GM21825 (cell line): ENCODE measurements around the gene STK38.

Experiments
- ATAC-seq: cut with Tn5 transposase; IDR thresholded peaks from one replicate; pipeline ENCODE4 v1.9.1; 2021; ENCODE audit warnings: mild to moderate bottlenecking, moderate library complexity; ENCODE audit not compliant: unreplicated experiment

Gene STK38

GRCh38 chr6:36524871-36525270 is 22.4 kb downstream of the STK38 start:
- no peak for ATAC-seq

- ATAC-seq, result no peak
Measured at GRCh38 chr6:36523936-36524499, 23.3 kb downstream of the STK38 start.

GRCh38 chr6:36523451-36523850 is 23.8 kb downstream of the STK38 start:
- no peak for ATAC-seq

GRCh38 chr6:36519352-36519751 is 27.9 kb downstream of the STK38 start:
- ATAC-seq, result no peak

GRCh38 chr6:36517408-36517807 is 29.9 kb downstream of the STK38 start:
- no peak for ATAC-seq

GRCh38 chr6:36516988-36517387 is 30.3 kb downstream of the STK38 start:
- no peak for ATAC-seq

- no peak for ATAC-seq
Measured at GRCh38 chr6:36516559-36516958, 30.7 kb downstream of the STK38 start.

- no peak for ATAC-seq
Measured at GRCh38 chr6:36515844-36516243, 31.4 kb downstream of the STK38 start.

GRCh38 chr6:36514554-36515456 is 32.5 kb downstream of the STK38 start:
- no peak for ATAC-seq

- no peak for ATAC-seq
Measured at GRCh38 chr6:36510365-36510764, 36.9 kb downstream of the STK38 start.

GRCh38 chr6:36508532-36508931 is 38.7 kb downstream of the STK38 start:
- ATAC-seq, result no peak

- no peak for ATAC-seq
Measured at GRCh38 chr6:36506611-36507010, 40.7 kb downstream of the STK38 start.

GRCh38 chr6:36505744-36506534 is 41.3 kb downstream of the STK38 start:
- no peak for ATAC-seq

- ATAC-seq, result no peak
Measured at GRCh38 chr6:36504982-36505381, 42.3 kb downstream of the STK38 start.

- ATAC-seq, result no peak
Measured at GRCh38 chr6:36504181-36504580, 43.1 kb downstream of the STK38 start.

- no peak for ATAC-seq
Measured at GRCh38 chr6:36501686-36502085, 45.6 kb downstream of the STK38 start.

- no peak for ATAC-seq
Measured at GRCh38 chr6:36499918-36500317, 47.4 kb downstream of the STK38 start.

- ATAC-seq, result no peak
Measured at GRCh38 chr6:36495086-36495485, 52.2 kb downstream of the STK38 start.

GRCh38 chr6:36493859-36494258 is 53.4 kb downstream of the STK38 start:
- ATAC-seq, result no peak

- ATAC-seq, result no peak
Measured at GRCh38 chr6:36493319-36493718, 54.0 kb downstream of the STK38 start.

GRCh38 chr6:36492621-36493020 is 54.7 kb downstream of the STK38 start:
- ATAC-seq, result no peak

- ATAC-seq, result no peak
Measured at GRCh38 chr6:36492092-36492491, 55.2 kb downstream of the STK38 start.
